DND-41 (cell line): ENCODE measurements around the gene PIK3R4.

Experiments
- ATAC-seq: fragments of 200-7000 bp; cut with Tn5 transposase; 3 replicates; pipeline ENCODE4 v1.9.1; 2021; ENCODE audit warnings: low read depth; ENCODE audit not compliant: insufficient read depth
- DNase-seq: peaks from one replicate; pipeline ENCODE4 v3.0.0-alpha.2; 2020
- H2AFZ ChIP-seq: 2 replicates; pipeline ENCODE4 v1.6.0; 2012; ENCODE audit warnings: low read depth, low read length
- H3K27ac ChIP-seq: 2 replicates; pipeline ENCODE4 v1.5.1; 2012; ENCODE audit warnings: low read length, inconsistent platforms
- H3K27me3 ChIP-seq: fragments of 200-600 bp; sonication (generic); 2 replicates; pipeline ENCODE4 v1.6.0; 2012; ENCODE audit warnings: low read length, mild to moderate bottlenecking, inconsistent platforms; ENCODE audit not compliant: insufficient read depth, poor library complexity
- H3K36me3 ChIP-seq: 2 replicates; pipeline ENCODE4 v1.5.1; 2012; ENCODE audit warnings: low read length, inconsistent platforms; ENCODE audit not compliant: insufficient read depth
- H3K4me1 ChIP-seq: 2 replicates; pipeline ENCODE4 v1.5.1; 2012; ENCODE audit warnings: mild to moderate bottlenecking, low read length; ENCODE audit not compliant: insufficient read depth
- H3K4me2 ChIP-seq: 2 replicates; pipeline ENCODE4 v1.6.0; 2012; ENCODE audit warnings: mild to moderate bottlenecking, moderate library complexity, low read length, inconsistent platforms; ENCODE audit not compliant: insufficient read depth
- H3K4me3 ChIP-seq, 2 experiments: fragments of 200-600 bp in 1 of 2; shearing (Covaris generic) in 1 of 2; 2 replicates each; pipeline ENCODE4 v1.5.1; 2012 to 2016; ENCODE audit warnings: inconsistent platforms in 2 of 2, low read length in 2 of 2, mild to moderate bottlenecking in 2 of 2, low read depth in 1 of 2, moderate library complexity in 1 of 2
- H3K79me2 ChIP-seq: 2 replicates; pipeline ENCODE4 v1.6.0; 2012; ENCODE audit warnings: low read length, inconsistent platforms; ENCODE audit not compliant: insufficient read depth
- H3K9ac ChIP-seq: 2 replicates; pipeline ENCODE4 v1.6.0; 2012; ENCODE audit warnings: low read depth, mild to moderate bottlenecking, inconsistent platforms, low read length, moderate library complexity
- H3K9me3 ChIP-seq: 2 replicates; pipeline ENCODE4 v1.5.1; 2012; ENCODE audit warnings: low read length, moderate library complexity, mild to moderate bottlenecking, inconsistent platforms; ENCODE audit not compliant: insufficient read depth, severe bottlenecking
- H4K20me1 ChIP-seq: 2 replicates; pipeline ENCODE4 v1.6.0; 2012; ENCODE audit warnings: low read length; ENCODE audit not compliant: insufficient read depth
- CTCF ChIP-seq: IDR thresholded peaks from 2 replicates; pipeline ENCODE4 v1.5.1; 2012; ENCODE audit warnings: borderline replicate concordance, low read length, moderate library complexity, mild to moderate bottlenecking; ENCODE audit not compliant: poor library complexity, severe bottlenecking; ENCODE audit errors: extremely low read depth
- EZH2 ChIP-seq: IDR thresholded peaks from 3 replicates; pipeline ENCODE4 v1.6.1; 2012; ENCODE audit warnings: borderline replicate concordance, low read depth, mild to moderate bottlenecking, moderate library complexity, low read length, inconsistent platforms; ENCODE audit not compliant: severe bottlenecking

The PIK3R4 gene

GRCh38 chr3:130783629-130784028 lies 37.0 kb upstream of the PIK3R4 start:
- Histone ChIP-seq H3K79me2 (no peaks in the 10 kb centered on the region), H3K9me3 (no peaks in the 10 kb centered on the region), H3K4me1 (no peaks in the 10 kb centered on the region), H3K4me2 (no peak overlapping the region), H4K20me1 (no peaks in the 10 kb centered on the region), H3K9ac (no peak overlapping the region), H3K27me3 (peaks cover 5% of the 10 kb centered on the region), H3K4me3 (no peak overlapping the region), H3K27ac (no peak overlapping the region), H2AFZ (no peak overlapping the region), H3K36me3 (no peaks in the 10 kb centered on the region)
- no peak for TF ChIP-seq CTCF
- TF ChIP-seq EZH2, result no peak
- DNase-seq (no peak), ATAC-seq (no peak)

DNA sequence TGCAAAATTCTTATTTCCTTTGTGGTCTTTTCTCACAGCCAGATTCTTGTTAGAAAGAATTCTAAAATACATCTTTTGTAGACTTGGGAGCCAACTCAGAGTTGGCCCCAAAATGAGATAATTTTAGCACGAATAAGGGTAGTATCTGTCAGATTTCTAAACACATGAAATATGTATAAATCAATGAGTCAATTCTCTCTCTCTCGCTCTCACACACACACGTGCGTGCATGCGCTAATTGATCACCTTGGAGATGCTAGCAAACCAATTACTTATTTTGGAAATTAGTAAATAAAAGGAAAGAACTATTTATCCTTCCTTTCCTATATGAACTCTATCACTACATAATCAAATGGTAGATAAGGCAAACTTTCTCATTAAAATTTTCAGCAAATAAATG lies 32.9 kb upstream of the PIK3R4 start:
- Histone ChIP-seq H3K36me3 (no peaks in the 10 kb centered on the region), H3K4me3 (no peak overlapping the region), H3K4me2 (no peak overlapping the region), H3K4me1 (no peaks in the 10 kb centered on the region), H3K79me2 (no peaks in the 10 kb centered on the region), H3K9me3 (no peaks in the 10 kb centered on the region), H3K27ac (no peak overlapping the region), H3K27me3 (peaks cover 8% of the 10 kb centered on the region), H2AFZ (no peak overlapping the region), H3K9ac (no peak overlapping the region), H4K20me1 (no peaks in the 10 kb centered on the region)
- TF ChIP-seq CTCF, result no peak
- TF ChIP-seq EZH2, result no peak
- DNase-seq (no peak), ATAC-seq (no peak)

- no peak overlapping the region for H3K4me2 ChIP-seq
- no peak overlapping the region for H2AFZ ChIP-seq
- H3K4me3 ChIP-seq, result no peak overlapping the region
- TF ChIP-seq CTCF, result no peak
- TF ChIP-seq EZH2, result no peak
- no peak overlapping the region for H3K9ac ChIP-seq
- no peak overlapping the region for H3K27ac ChIP-seq
- DNase-seq, result no peak
- no peaks in the 10 kb centered on the region for H3K4me1 ChIP-seq
- H3K9me3 ChIP-seq, result no peaks in the 10 kb centered on the region
- H3K27me3 ChIP-seq, result peaks cover 7% of the 10 kb centered on the region
- H4K20me1 ChIP-seq, result no peaks in the 10 kb centered on the region
- no peaks in the 10 kb centered on the region for H3K36me3 ChIP-seq
- ATAC-seq, result no peak
- H3K79me2 ChIP-seq, result no peaks in the 10 kb centered on the region
Observed at GRCh38 chr3:130779031-130779430, 32.4 kb upstream of the PIK3R4 start.

GRCh38 chr3:130773366-130773765 lies 26.7 kb upstream of the PIK3R4 start:
- DNase-seq (no peak), ATAC-seq (no peak)
- Histone ChIP-seq H2AFZ (no peak overlapping the region), H3K36me3 (no peaks in the 10 kb centered on the region), H3K4me3 (no peak overlapping the region), H3K27ac (no peak overlapping the region), H4K20me1 (no peaks in the 10 kb centered on the region), H3K79me2 (no peaks in the 10 kb centered on the region), H3K9me3 (no peaks in the 10 kb centered on the region), H3K9ac (no peak overlapping the region), H3K4me2 (no peak overlapping the region), H3K4me1 (no peaks in the 10 kb centered on the region), H3K27me3 (peaks cover 1% of the 10 kb centered on the region)
- TF ChIP-seq EZH2 (no peak), CTCF (no peak)
